Upper lobe of left lung (tissue), 6 donors: ENCODE results near the gene TIMD4. TPM values are rescaled to one million over a fixed set of nuclear protein-coding genes. Genes with fewer than 3 reads are reported as not detected.

Experiments used
- ATAC-seq, 2 donors: fragments of 200-7000 bp; cut with Tn5 transposase; one replicate each; pipeline ENCODE4 v1.9.1; 2022; ENCODE audit warnings: mild to moderate bottlenecking in 2 of 2, moderate library complexity in 2 of 2; ENCODE audit not compliant: low FRiP score in 2 of 2
- DNase-seq, 2 donors: peaks; one replicate each; pipeline ENCODE4 v3.0.0-alpha.2; 2019 to 2020
- H3K27ac ChIP-seq, 4 donors: fragments of 200-600 bp; sonication (generic); one replicate each; pipeline ENCODE4 v1.5.1; 2016 to 2019
- H3K27me3 ChIP-seq, 4 donors: fragments of 200-600 bp; sonication (generic); one replicate each; pipeline ENCODE4 v1.5.1; 2017 to 2019
- H3K36me3 ChIP-seq, 4 donors: fragments of 200-600 bp; sonication (generic); one replicate each; pipeline ENCODE4 v1.5.1; 2016 to 2019
- H3K4me1 ChIP-seq, 4 donors: fragments of 200-600 bp; sonication (generic); one replicate each; pipeline ENCODE4 v1.5.1; 2018 to 2019
- H3K4me3 ChIP-seq, 4 donors: fragments of 200-600 bp; sonication (generic); one replicate each; pipeline ENCODE4 v1.5.1; 2017 to 2019; ENCODE audit warnings: mild to moderate bottlenecking in 2 of 4, moderate library complexity in 1 of 4
- H3K9me3 ChIP-seq, 4 donors: fragments of 200-600 bp; sonication (generic); one replicate each; pipeline ENCODE4 v1.5.1; 2018 to 2019
- CTCF ChIP-seq, 6 experiments: fragments of 450-650 bp in 4 of 6; fragments of 200-600 bp in 2 of 6; sonication (generic) in 2 of 6; IDR thresholded peaks; one replicate each; pipeline ENCODE4 v1.5.1; 2016 to 2019; ENCODE audit warnings: antibody characterized with exemption in 6 of 6
- EP300 ChIP-seq, 4 donors: sonication (generic); formaldehyde crosslinking; IDR thresholded peaks; one replicate each; pipeline ENCODE4 v1.5.1; 2017; ENCODE audit warnings: antibody characterized with exemption in 4 of 4, control low read depth in 2 of 4
- POLR2A ChIP-seq, 4 donors: fragments of 450-650 bp; IDR thresholded peaks; one replicate each; pipeline ENCODE4 v1.5.1; 2016 to 2017; ENCODE audit warnings: antibody characterized with exemption in 4 of 4, mild to moderate bottlenecking in 2 of 4
- POLR2AphosphoS5 ChIP-seq, 2 donors: sonication (generic); formaldehyde crosslinking; IDR thresholded peaks; one replicate each; pipeline ENCODE4 v1.5.1; 2017; ENCODE audit warnings: antibody characterized with exemption in 2 of 2
- WGBS, 2 donors: methylation state at CpG; one replicate each; pipeline ENCODE4 v1.1.5; 2017 to 2018; 5-methylcytosine and 5-hydroxymethylcytosine counted together
- total RNA-seq, 6 donors: library from RNA; depleted of rRNA in 4 of 6; stranded (reverse); fragments of >200 nt in 4 of 6; gene quantifications; one replicate each; pipeline versions ENCODE4 v1.1.0 to v1.2.1, GENCODE V29; 2016 to 2021
- donor health status: DM: no; HTN: no; CAD: no; lungs with moderate emphysema.
- donor health status: DM: no; HTN: yes; CAD: no; lungs with severe emphysema.

The TIMD4 gene
- total RNA-seq, 6 donors from 2014 or later, result 0.31 to 0.54 TPM; not detected in 4

- no peak for DNase-seq
- TF ChIP-seq EP300 (IDR thresholded peaks at IDR 0.05) (no peak), POLR2AphosphoS5 (IDR thresholded peaks at IDR 0.05) (no peak), CTCF (IDR thresholded peaks at IDR 0.05) (no peak), POLR2A (IDR thresholded peaks at IDR 0.05) (no peak)
- H3K27me3 ChIP-seq, result no peaks in the 10 kb centered on the region
- no peaks in the 10 kb centered on the region for H3K9me3 ChIP-seq
- H3K4me3 ChIP-seq, result no peak overlapping the region
- no peak overlapping the region for H3K27ac ChIP-seq
- no peak for ATAC-seq
- 68 to 91% methylated on average over 1 of the region's 1 CpG for WGBS, 2 donors
- no peaks in the 10 kb centered on the region for H3K4me1 ChIP-seq
- H3K36me3 ChIP-seq, result no peaks in the 10 kb centered on the region
Observed at GRCh38 chr5:156871212-156871611, 91.8 kb downstream of the TIMD4 start.

- no peaks in the 10 kb centered on the region for H3K4me1 ChIP-seq
- no peak for TF ChIP-seq CTCF (IDR thresholded peaks at IDR 0.05)
- TF ChIP-seq POLR2A (IDR thresholded peaks at IDR 0.05), result no peak
- no peak for TF ChIP-seq POLR2AphosphoS5 (IDR thresholded peaks at IDR 0.05)
- TF ChIP-seq EP300 (IDR thresholded peaks at IDR 0.05), result no peak
- DNase-seq (no peak), ATAC-seq (no peak)
- no peaks in the 10 kb centered on the region for H3K36me3 ChIP-seq
- H3K4me3 ChIP-seq, result no peak overlapping the region
- 83 to 96% methylated on average over 1 of the region's 1 CpG for WGBS, 2 donors
- H3K9me3 ChIP-seq, result no peaks in the 10 kb centered on the region
- H3K27me3 ChIP-seq, result no peaks in the 10 kb centered on the region
- no peak overlapping the region for H3K27ac ChIP-seq
Observed at GRCh38 chr5:156870498-156870839, 92.6 kb downstream of the TIMD4 start.

Other genes starting within 250 kb of the TIMD4 start
- gene PPP1R2B, start 112.9 kb downstream of the TIMD4 start, total RNA-seq, result not detected
- gene HAVCR1, start 95.9 kb upstream of the TIMD4 start, total RNA-seq, result 1 to 10 TPM in 1 of 6 donors, under 1 TPM in 3, not detected in 2; 0.34 to 4.2 (median 0.62) TPM
- 10 to 100 TPM; 15.2 to 42.6 (median 38.4) TPM for gene HAVCR2, start 145.8 kb upstream of the TIMD4 start, total RNA-seq
- gene MED7, start 179.6 kb upstream of the TIMD4 start, total RNA-seq, result 10 to 100 TPM in 4 of 6 donors, 1 to 10 TPM in 2; 8.5 to 16.7 (median 10.3) TPM
- gene GARIN3, start 203.0 kb upstream of the TIMD4 start, total RNA-seq, result not detected
- 10 to 100 TPM in 1 of 6 donors, 1 to 10 TPM in 5; 5.0 to 15.2 (median 7.0) TPM for gene ITK, start 217.6 kb upstream of the TIMD4 start, total RNA-seq